DND-41 (cell line): Measurements from ENCODE around the gene SS18.

ENCODE experiments used
- ATAC-seq: fragments of 200-7000 bp; cut with Tn5 transposase; 3 replicates; pipeline ENCODE4 v1.9.1; 2021; ENCODE audit warnings: low read depth; ENCODE audit not compliant: insufficient read depth
- DNase-seq: peaks from one replicate; pipeline ENCODE4 v3.0.0-alpha.2; 2020
- H2AFZ ChIP-seq: 2 replicates; pipeline ENCODE4 v1.6.0; 2012; ENCODE audit warnings: low read depth, low read length
- H3K27ac ChIP-seq: 2 replicates; pipeline ENCODE4 v1.5.1; 2012; ENCODE audit warnings: low read length, inconsistent platforms
- H3K27me3 ChIP-seq: fragments of 200-600 bp; sonication (generic); 2 replicates; pipeline ENCODE4 v1.6.0; 2012; ENCODE audit warnings: low read length, mild to moderate bottlenecking, inconsistent platforms; ENCODE audit not compliant: insufficient read depth, poor library complexity
- H3K36me3 ChIP-seq: 2 replicates; pipeline ENCODE4 v1.5.1; 2012; ENCODE audit warnings: low read length, inconsistent platforms; ENCODE audit not compliant: insufficient read depth
- H3K4me1 ChIP-seq: 2 replicates; pipeline ENCODE4 v1.5.1; 2012; ENCODE audit warnings: mild to moderate bottlenecking, low read length; ENCODE audit not compliant: insufficient read depth
- H3K4me2 ChIP-seq: 2 replicates; pipeline ENCODE4 v1.6.0; 2012; ENCODE audit warnings: mild to moderate bottlenecking, moderate library complexity, low read length, inconsistent platforms; ENCODE audit not compliant: insufficient read depth
- H3K4me3 ChIP-seq, 2 experiments: fragments of 200-600 bp in 1 of 2; shearing (Covaris generic) in 1 of 2; 2 replicates each; pipeline ENCODE4 v1.5.1; 2012 to 2016; ENCODE audit warnings: inconsistent platforms in 2 of 2, low read length in 2 of 2, mild to moderate bottlenecking in 2 of 2, low read depth in 1 of 2, moderate library complexity in 1 of 2
- H3K79me2 ChIP-seq: 2 replicates; pipeline ENCODE4 v1.6.0; 2012; ENCODE audit warnings: low read length, inconsistent platforms; ENCODE audit not compliant: insufficient read depth
- H3K9ac ChIP-seq: 2 replicates; pipeline ENCODE4 v1.6.0; 2012; ENCODE audit warnings: low read depth, mild to moderate bottlenecking, inconsistent platforms, low read length, moderate library complexity
- H3K9me3 ChIP-seq: 2 replicates; pipeline ENCODE4 v1.5.1; 2012; ENCODE audit warnings: low read length, moderate library complexity, mild to moderate bottlenecking, inconsistent platforms; ENCODE audit not compliant: insufficient read depth, severe bottlenecking
- H4K20me1 ChIP-seq: 2 replicates; pipeline ENCODE4 v1.6.0; 2012; ENCODE audit warnings: low read length; ENCODE audit not compliant: insufficient read depth
- EZH2 ChIP-seq: IDR thresholded peaks from 3 replicates; pipeline ENCODE4 v1.6.1; 2012; ENCODE audit warnings: borderline replicate concordance, low read depth, mild to moderate bottlenecking, moderate library complexity, low read length, inconsistent platforms; ENCODE audit not compliant: severe bottlenecking
- TF ChIP-seq, protein P1 (sequence below): IDR thresholded peaks from 2 replicates; pipeline ENCODE4 v1.5.1; 2012; ENCODE audit warnings: borderline replicate concordance, low read length, moderate library complexity, mild to moderate bottlenecking; ENCODE audit not compliant: poor library complexity, severe bottlenecking; ENCODE audit errors: extremely low read depth

The SS18 gene

DNA sequence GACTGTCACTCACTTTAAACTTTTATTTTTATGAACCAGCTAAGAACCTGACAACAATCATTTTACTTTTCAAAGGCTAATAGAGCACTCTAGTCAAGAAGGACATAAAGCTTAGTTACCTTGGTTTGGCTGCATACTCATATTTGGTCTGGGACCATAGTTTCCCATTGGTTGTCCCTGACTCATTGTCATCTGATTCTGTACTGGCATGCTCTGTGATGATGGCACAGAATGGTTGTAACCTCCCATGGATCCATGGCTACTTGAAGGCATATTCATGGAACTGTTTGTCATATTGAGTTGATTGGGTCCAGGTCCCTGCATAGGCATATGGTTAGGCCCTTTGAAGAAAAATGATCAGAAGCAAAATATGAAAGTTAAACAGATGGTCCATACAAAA is 37.9 kb downstream of the SS18 start:
- TF ChIP-seq, protein P1, sequence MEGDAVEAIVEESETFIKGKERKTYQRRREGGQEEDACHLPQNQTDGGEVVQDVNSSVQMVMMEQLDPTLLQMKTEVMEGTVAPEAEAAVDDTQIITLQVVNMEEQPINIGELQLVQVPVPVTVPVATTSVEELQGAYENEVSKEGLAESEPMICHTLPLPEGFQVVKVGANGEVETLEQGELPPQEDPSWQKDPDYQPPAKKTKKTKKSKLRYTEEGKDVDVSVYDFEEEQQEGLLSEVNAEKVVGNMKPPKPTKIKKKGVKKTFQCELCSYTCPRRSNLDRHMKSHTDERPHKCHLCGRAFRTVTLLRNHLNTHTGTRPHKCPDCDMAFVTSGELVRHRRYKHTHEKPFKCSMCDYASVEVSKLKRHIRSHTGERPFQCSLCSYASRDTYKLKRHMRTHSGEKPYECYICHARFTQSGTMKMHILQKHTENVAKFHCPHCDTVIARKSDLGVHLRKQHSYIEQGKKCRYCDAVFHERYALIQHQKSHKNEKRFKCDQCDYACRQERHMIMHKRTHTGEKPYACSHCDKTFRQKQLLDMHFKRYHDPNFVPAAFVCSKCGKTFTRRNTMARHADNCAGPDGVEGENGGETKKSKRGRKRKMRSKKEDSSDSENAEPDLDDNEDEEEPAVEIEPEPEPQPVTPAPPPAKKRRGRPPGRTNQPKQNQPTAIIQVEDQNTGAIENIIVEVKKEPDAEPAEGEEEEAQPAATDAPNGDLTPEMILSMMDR = no peak
- no peak for TF ChIP-seq EZH2
- Histone ChIP-seq H2AFZ (no peak overlapping the region), H3K36me3 (peaks cover 78% of the 10 kb centered on the region), H3K79me2 (peaks cover 9% of the 10 kb centered on the region; the same call in 1 of the 2 replicates), H4K20me1 (no peaks in the 10 kb centered on the region; the same call in 1 of the 2 replicates), H3K9ac (no peak overlapping the region), H3K4me2 (no peak overlapping the region), H3K9me3 (no peaks in the 10 kb centered on the region), H3K4me1 (no peaks in the 10 kb centered on the region), H3K4me3 (no peak overlapping the region), H3K27me3 (no peaks in the 10 kb centered on the region), H3K27ac (no peak overlapping the region)
- ATAC-seq (no peak), DNase-seq (no peak)

DNA sequence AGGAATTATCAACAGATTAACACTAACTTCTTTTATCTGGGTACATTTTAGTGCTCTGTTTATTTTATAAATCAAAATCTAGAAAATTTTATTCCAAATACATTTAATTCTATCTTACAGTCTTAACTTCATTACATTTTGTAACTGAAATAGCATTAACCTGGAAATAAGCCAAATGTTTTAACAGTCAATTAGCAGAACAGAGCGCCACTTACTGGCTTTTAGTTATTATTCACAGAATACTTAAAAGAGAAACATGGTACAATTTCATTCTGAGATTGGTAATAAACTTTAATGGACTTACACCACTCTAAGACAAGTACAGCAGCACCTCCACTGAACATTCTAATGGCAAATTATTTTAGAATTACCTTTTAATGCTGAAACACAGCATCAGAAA is 38.6 kb downstream of the SS18 start:
- Histone ChIP-seq H3K4me1 (no peaks in the 10 kb centered on the region), H3K4me3 (no peak overlapping the region), H3K9ac (no peak overlapping the region), H3K9me3 (no peaks in the 10 kb centered on the region), H4K20me1 (no peaks in the 10 kb centered on the region), H3K79me2 (peaks cover 9% of the 10 kb centered on the region; the same call in 1 of the 2 replicates), H3K27me3 (no peaks in the 10 kb centered on the region), H3K36me3 (peaks cover 73% of the 10 kb centered on the region), H2AFZ (no peak overlapping the region), H3K4me2 (no peak overlapping the region), H3K27ac (no peak overlapping the region)
- DNase-seq = no peak
- ATAC-seq = no peak
- no peak for TF ChIP-seq EZH2
- TF ChIP-seq, protein P1 = no peak

DNA sequence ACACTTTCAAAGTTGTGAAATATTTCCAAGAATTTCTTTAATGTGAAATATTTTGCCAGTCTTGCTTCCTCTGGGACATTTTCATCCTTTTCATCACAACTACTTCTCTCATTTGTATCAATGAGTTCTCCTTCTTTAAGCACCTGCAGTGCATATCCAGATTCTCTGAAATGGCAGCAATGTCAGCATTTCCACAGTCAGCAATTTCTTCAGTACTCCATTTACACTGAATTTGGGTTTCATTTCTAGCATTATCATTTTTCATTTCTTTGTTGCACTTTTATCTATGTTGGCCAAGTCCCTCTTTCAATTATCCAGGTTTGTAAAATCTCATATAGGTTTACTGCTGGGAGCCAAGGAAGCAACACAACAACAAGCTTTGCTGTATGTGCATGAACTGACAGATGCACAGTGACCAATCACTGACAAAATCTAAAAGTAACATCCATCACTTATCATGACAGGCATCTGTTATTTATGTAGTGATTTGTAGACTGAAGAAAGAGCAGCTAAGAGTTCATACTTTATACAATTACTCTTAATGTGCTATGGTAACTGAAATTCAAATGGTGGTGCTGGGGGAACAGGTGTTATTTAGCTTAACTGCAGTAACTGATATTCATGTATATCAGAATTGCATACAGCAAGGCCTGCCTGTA is 43.9 kb downstream of the SS18 start:
- Histone ChIP-seq H3K27me3 (no peaks in the 10 kb centered on the region), H4K20me1 (0 out of 2 replicates have a peak, but pooled peaks cover 2% of the 10 kb centered on the region), H3K27ac (no peak overlapping the region), H3K9ac (no peak overlapping the region), H2AFZ (no peak overlapping the region), H3K79me2 (peaks cover 10% of the 10 kb centered on the region; the same call in 1 of the 2 replicates), H3K36me3 (peaks cover 34% of the 10 kb centered on the region), H3K4me3 (no peak overlapping the region), H3K9me3 (no peaks in the 10 kb centered on the region), H3K4me2 (no peak overlapping the region), H3K4me1 (no peaks in the 10 kb centered on the region)
- ATAC-seq (no peak), DNase-seq (no peak)
- TF ChIP-seq, protein P1 = no peak
- TF ChIP-seq EZH2 = no peak
